Measurements from ENCODE around the gene MS4A15.

The MS4A15 gene

GRCh38 chr11:60776167-60776566 is 19.5 kb downstream of the MS4A15 start:
- DNase-seq (ENCODE audit: low read depth in 4 of 4, low spot score in 1 of 4): no peak

GRCh38 chr11:60777106-60777505 is 20.4 kb downstream of the MS4A15 start:
- DNase-seq (ENCODE audit: low read depth in 4 of 4, low spot score in 1 of 4): no peak

- DNase-seq (ENCODE audit: low read depth in 4 of 4, low spot score in 1 of 4): no peak
These were observed 20.9 kb downstream of the MS4A15 start for GRCh38 chr11:60777572-60777971.

- DNase-seq (ENCODE audit: low read depth in 4 of 4, low spot score in 1 of 4): no peak
These were observed 23.4 kb downstream of the MS4A15 start for GRCh38 chr11:60780065-60780464.

- no peak for DNase-seq (ENCODE audit: low read depth in 4 of 4, low spot score in 1 of 4)
These were observed 24.1 kb downstream of the MS4A15 start for GRCh38 chr11:60780774-60781173.

GRCh38 chr11:60781286-60781980 is 24.8 kb downstream of the MS4A15 start:
- DNase-seq (ENCODE audit: low read depth in 4 of 4, low spot score in 1 of 4): no peak

GRCh38 chr11:60781981-60782316 is 25.3 kb downstream of the MS4A15 start:
- no peak for DNase-seq (ENCODE audit: low read depth in 4 of 4, low spot score in 1 of 4)

GRCh38 chr11:60782393-60783140 is 25.9 kb downstream of the MS4A15 start:
- DNase-seq (ENCODE audit: low read depth in 4 of 4, low spot score in 1 of 4): no peak

GRCh38 chr11:60783141-60783484 is 26.4 kb downstream of the MS4A15 start:
- no peak for DNase-seq (ENCODE audit: low read depth in 4 of 4, low spot score in 1 of 4)

- no peak for DNase-seq (ENCODE audit: low read depth in 4 of 4, low spot score in 1 of 4)
These were observed 27.2 kb downstream of the MS4A15 start for GRCh38 chr11:60783911-60784310.

- no peak for DNase-seq (ENCODE audit: low read depth in 4 of 4, low spot score in 1 of 4)
These were observed 28.5 kb downstream of the MS4A15 start, which contains the start of gene MS4A10 for GRCh38 chr11:60785136-60785535. Gene MS4A10, plus strand, starts transcription at chr11:60785333. Its CDS starts 5,003 bp downstream, at chr11:60790336.

- no peak for DNase-seq (ENCODE audit: low read depth in 4 of 4, low spot score in 1 of 4)
These were observed 29.2 kb downstream of the MS4A15 start for GRCh38 chr11:60785806-60786361.

GRCh38 chr11:60786811-60787567 is 30.3 kb downstream of the MS4A15 start:
- DNase-seq (ENCODE audit: low read depth in 4 of 4, low spot score in 1 of 4): no peak

- DNase-seq (ENCODE audit: low read depth in 4 of 4, low spot score in 1 of 4): no peak
These were observed 31.9 kb downstream of the MS4A15 start for GRCh38 chr11:60788401-60789125.

GRCh38 chr11:60790726-60791125 is 34.1 kb downstream of the MS4A15 start:
- DNase-seq (ENCODE audit: low read depth in 4 of 4, low spot score in 1 of 4): no peak

- DNase-seq (ENCODE audit: low read depth in 4 of 4, low spot score in 1 of 4): no peak
These were observed 34.7 kb downstream of the MS4A15 start for GRCh38 chr11:60791153-60791933.

GRCh38 chr11:60792521-60792920 is 35.9 kb downstream of the MS4A15 start:
- DNase-seq (ENCODE audit: low read depth in 4 of 4, low spot score in 1 of 4): no peak

GRCh38 chr11:60795291-60795690 is 38.6 kb downstream of the MS4A15 start:
- no peak for DNase-seq (ENCODE audit: low read depth in 4 of 4, low spot score in 1 of 4)

GRCh38 chr11:60797846-60798630 is 41.4 kb downstream of the MS4A15 start:
- no peak for DNase-seq (ENCODE audit: low read depth in 4 of 4, low spot score in 1 of 4)

- no peak for DNase-seq (ENCODE audit: low read depth in 4 of 4, low spot score in 1 of 4)
These were observed 42.0 kb downstream of the MS4A15 start for GRCh38 chr11:60798631-60799030.
